ENCODE data around the gene DOP1A. TPM values are rescaled to one million over a fixed set of nuclear protein-coding genes. Genes with fewer than 3 reads are reported as not detected.

Gene DOP1A
- total and polyA plus RNA-seq, 2 of the 13 experiments (the other 11 are each of a cell fraction or from before 2014, with no cell fraction given), result 5.2 to 16.7 TPM

DNA sequence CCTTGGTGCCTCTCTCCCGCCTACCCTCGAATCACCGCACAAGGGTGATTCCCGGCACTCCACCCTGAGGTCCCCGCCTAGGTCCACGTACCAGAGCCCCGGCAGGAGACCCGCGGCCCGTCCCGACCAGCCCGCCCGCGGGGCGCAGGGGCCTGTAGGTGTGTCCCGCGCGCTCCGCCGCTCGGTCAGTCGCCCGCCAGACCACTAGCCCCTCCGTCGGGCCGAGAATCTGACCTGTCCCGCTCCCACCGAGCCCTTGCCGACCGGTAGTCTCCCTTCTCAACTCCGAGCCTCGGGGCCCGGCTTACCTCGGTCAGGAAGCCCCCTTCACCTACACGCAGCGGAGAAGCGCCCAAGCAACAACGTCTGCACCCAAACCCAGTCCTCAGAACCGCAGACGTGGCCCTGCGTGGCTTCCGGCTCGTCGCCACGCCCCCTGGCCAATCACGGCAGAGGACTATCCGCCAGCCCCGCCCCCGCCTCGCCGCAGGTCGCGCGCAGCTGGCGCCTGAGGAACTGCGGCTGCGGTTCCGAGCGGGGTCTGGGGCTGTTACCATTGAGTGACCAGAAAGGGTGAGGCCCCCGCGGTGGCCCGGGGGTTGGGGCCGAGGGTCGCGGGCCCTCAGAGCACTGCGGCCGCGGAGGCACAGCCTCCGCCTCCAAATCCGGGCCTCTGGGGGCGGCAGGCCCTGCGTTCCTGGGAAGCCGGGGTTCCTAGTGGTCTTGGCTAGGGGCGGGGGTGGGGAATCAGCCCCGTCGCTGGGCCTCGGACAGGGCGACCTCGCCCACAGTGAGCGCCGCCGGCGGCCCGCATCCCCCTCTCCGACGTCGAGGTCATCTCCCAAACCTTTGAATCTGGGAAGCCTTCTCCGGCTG lies 125.6 kb downstream of the DOP1A start, which contains the start of the genes PGM3 and RWDD2A (continued):
- TF ChIP-seq, protein P1, sequence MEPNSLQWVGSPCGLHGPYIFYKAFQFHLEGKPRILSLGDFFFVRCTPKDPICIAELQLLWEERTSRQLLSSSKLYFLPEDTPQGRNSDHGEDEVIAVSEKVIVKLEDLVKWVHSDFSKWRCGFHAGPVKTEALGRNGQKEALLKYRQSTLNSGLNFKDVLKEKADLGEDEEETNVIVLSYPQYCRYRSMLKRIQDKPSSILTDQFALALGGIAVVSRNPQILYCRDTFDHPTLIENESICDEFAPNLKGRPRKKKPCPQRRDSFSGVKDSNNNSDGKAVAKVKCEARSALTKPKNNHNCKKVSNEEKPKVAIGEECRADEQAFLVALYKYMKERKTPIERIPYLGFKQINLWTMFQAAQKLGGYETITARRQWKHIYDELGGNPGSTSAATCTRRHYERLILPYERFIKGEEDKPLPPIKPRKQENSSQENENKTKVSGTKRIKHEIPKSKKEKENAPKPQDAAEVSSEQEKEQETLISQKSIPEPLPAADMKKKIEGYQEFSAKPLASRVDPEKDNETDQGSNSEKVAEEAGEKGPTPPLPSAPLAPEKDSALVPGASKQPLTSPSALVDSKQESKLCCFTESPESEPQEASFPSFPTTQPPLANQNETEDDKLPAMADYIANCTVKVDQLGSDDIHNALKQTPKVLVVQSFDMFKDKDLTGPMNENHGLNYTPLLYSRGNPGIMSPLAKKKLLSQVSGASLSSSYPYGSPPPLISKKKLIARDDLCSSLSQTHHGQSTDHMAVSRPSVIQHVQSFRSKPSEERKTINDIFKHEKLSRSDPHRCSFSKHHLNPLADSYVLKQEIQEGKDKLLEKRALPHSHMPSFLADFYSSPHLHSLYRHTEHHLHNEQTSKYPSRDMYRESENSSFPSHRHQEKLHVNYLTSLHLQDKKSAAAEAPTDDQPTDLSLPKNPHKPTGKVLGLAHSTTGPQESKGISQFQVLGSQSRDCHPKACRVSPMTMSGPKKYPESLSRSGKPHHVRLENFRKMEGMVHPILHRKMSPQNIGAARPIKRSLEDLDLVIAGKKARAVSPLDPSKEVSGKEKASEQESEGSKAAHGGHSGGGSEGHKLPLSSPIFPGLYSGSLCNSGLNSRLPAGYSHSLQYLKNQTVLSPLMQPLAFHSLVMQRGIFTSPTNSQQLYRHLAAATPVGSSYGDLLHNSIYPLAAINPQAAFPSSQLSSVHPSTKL (CRISPR knock-in tag; IDR thresholded peaks at IDR 0.05), result no peak; the same call in 1 of the 2 replicates
- TF ChIP-seq MEF2D (CRISPR knock-in tag; IDR thresholded peaks at IDR 0.05) (no peak; the same call in 1 of the 2 replicates), CCDC6 (CRISPR knock-in tag; IDR thresholded peaks at IDR 0.05) (peak; percentile 65; the same call in 1 of the 2 replicates), SRY (CRISPR knock-in tag; IDR thresholded peaks at IDR 0.05) (peak; percentile 74; the same call in 1 of the 2 replicates), KDM5A (IDR thresholded peaks at IDR 0.05; ENCODE audit: borderline replicate concordance, low read length) (peak; percentile 71; the same call in 1 of the 2 replicates), KLF9 (CRISPR knock-in tag; IDR thresholded peaks at IDR 0.05; ENCODE audit: low read depth) (peak; percentile 70; the same call in 1 of the 2 replicates), ATF1 (CRISPR knock-in tag; IDR thresholded peaks at IDR 0.05) (no peak), KLF12 (CRISPR knock-in tag; IDR thresholded peaks at IDR 0.05; ENCODE audit: borderline replicate concordance) (peak; percentile 42; the same call in 1 of the 2 replicates), NFKB2 (CRISPR knock-in tag; IDR thresholded peaks at IDR 0.05; ENCODE audit: borderline replicate concordance) (peak; percentile 58; the same call in 1 of the 2 replicates), NFATC3 (CRISPR knock-in tag; IDR thresholded peaks at IDR 0.05) (0 out of 2 replicates have a peak, but pooled peaks have one; percentile 50), KAT7 (CRISPR knock-in tag; IDR thresholded peaks at IDR 0.05; ENCODE audit: borderline replicate concordance) (peak; percentile 53), HNF4A (CRISPR knock-in tag; IDR thresholded peaks at IDR 0.05) (no peak), ZNF546 (CRISPR knock-in tag; conservative IDR thresholded peaks at IDR 0.05) (peak; percentile 74; the same call in 1 of the 2 replicates)
- TF ChIP-seq, protein P2, sequence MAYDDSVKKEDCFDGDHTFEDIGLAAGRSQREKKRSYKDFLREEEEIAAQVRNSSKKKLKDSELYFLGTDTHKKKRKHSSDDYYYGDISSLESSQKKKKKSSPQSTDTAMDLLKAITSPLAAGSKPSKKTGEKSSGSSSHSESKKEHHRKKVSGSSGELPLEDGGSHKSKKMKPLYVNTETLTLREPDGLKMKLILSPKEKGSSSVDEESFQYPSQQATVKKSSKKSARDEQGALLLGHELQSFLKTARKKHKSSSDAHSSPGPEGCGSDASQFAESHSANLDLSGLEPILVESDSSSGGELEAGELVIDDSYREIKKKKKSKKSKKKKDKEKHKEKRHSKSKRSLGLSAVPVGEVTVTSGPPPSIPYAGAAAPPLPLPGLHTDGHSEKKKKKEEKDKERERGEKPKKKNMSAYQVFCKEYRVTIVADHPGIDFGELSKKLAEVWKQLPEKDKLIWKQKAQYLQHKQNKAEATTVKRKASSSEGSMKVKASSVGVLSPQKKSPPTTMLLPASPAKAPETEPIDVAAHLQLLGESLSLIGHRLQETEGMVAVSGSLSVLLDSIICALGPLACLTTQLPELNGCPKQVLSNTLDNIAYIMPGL (CRISPR knock-in tag; IDR thresholded peaks at IDR 0.05; ENCODE audit: borderline replicate concordance in 1 of 2, low read depth in 1 of 2), result peak; percentile 79 to 90; a peak in 2 of 4 replicates
- TF ChIP-seq, protein P3, sequence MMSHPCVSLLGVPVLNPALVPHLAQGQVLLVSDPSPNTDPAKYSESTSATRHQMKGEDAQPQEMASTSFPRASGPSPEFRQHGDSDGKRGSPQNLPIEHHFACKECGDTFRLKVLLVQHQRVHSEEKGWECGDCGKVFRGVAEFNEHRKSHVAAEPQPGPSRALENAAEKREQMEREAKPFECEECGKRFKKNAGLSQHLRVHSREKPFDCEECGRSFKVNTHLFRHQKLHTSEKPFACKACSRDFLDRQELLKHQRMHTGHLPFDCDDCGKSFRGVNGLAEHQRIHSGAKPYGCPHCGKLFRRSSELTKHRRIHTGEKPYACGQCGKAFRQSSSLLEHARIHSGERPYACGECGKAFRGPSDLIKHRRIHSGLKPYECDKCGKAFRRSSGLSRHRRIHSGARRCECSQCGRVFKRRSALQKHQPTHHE (CRISPR knock-in tag; IDR thresholded peaks at IDR 0.05; ENCODE audit: borderline replicate concordance), result peak; percentile 90; the same call in 1 of the 2 replicates
- TF ChIP-seq, protein P4, sequence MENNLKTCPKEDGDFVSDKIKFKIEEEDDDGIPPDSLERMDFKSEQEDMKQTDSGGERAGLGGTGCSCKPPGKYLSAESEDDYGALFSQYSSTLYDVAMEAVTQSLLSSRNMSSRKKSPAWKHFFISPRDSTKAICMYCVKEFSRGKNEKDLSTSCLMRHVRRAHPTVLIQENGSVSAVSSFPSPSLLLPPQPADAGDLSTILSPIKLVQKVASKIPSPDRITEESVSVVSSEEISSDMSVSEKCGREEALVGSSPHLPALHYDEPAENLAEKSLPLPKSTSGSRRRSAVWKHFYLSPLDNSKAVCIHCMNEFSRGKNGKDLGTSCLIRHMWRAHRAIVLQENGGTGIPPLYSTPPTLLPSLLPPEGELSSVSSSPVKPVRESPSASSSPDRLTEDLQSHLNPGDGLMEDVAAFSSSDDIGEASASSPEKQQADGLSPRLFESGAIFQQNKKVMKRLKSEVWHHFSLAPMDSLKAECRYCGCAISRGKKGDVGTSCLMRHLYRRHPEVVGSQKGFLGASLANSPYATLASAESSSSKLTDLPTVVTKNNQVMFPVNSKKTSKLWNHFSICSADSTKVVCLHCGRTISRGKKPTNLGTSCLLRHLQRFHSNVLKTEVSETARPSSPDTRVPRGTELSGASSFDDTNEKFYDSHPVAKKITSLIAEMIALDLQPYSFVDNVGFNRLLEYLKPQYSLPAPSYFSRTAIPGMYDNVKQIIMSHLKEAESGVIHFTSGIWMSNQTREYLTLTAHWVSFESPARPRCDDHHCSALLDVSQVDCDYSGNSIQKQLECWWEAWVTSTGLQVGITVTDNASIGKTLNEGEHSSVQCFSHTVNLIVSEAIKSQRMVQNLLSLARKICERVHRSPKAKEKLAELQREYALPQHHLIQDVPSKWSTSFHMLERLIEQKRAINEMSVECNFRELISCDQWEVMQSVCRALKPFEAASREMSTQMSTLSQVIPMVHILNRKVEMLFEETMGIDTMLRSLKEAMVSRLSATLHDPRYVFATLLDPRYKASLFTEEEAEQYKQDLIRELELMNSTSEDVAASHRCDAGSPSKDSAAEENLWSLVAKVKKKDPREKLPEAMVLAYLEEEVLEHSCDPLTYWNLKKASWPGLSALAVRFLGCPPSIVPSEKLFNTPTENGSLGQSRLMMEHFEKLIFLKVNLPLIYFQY (CRISPR knock-in tag; IDR thresholded peaks at IDR 0.05; ENCODE audit: borderline replicate concordance), result peak; percentile 90
